Lower leg skin (tissue), 3 donors: ENCODE measurements around the gene PDGFC.

Source experiments
- CTCF ChIP-seq, 3 donors: fragments of 450-650 bp; IDR thresholded peaks; one replicate each; pipeline ENCODE4 v1.5.1; 2016; ENCODE audit warnings: antibody characterized with exemption in 3 of 3, mild to moderate bottlenecking in 3 of 3, moderate library complexity in 2 of 3
- POLR2A ChIP-seq, 2 donors: fragments of 450-650 bp; IDR thresholded peaks; one replicate each; pipeline ENCODE4 v1.6.1; 2016 to 2017; ENCODE audit warnings: antibody characterized with exemption in 2 of 2, mild to moderate bottlenecking in 1 of 2, moderate library complexity in 1 of 2

GRCh38 chr4:156788782-156789181 is 182.8 kb downstream of the PDGFC start:
- TF ChIP-seq CTCF (IDR thresholded peaks at IDR 0.05): no peak
- no peak for TF ChIP-seq POLR2A (IDR thresholded peaks at IDR 0.05)
